ENCODE data around the gene BTRC.

The BTRC gene

DNA sequence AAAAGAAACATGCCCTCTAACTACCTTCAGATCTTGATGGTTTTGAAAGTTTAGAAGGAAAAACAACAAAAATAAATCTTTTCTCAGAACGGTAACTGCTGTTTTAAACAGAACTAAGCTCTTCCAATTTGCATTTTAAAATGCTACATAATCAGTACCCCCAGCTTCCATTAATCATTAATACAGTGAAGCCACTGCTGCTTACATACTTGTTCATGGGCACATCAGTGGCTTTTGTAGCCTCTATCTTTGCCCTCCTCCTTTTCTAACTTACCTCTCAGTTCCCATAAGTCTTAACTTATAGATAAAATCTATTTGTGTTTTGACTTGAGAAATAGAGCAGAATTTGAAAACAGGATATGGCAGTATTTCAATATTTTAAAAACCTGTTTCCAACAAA, 125.0 kb downstream of the BTRC start:
- H3K9me3 ChIP-seq (ENCODE audit: control insufficient read depth in 1 of 2, low read length in 2 of 2) = no peaks in the 10 kb centered on the region

GRCh38 chr10:101481256-101481655, 127.3 kb downstream of the BTRC start:
- Histone ChIP-seq H3K27ac (ENCODE audit: low read depth, low read length) (no peak overlapping the region), H3K36me3 (ENCODE audit: control insufficient read depth in 1 of 2, insufficient read depth in 2 of 2, low read length in 2 of 2) (no peaks in the 10 kb centered on the region), H3K9ac (ENCODE audit: low read depth in 1 of 2, low read length in 2 of 2) (no peak overlapping the region), H3K4me1 (ENCODE audit: control insufficient read depth in 1 of 2, insufficient read depth in 2 of 2, low read length in 2 of 2) (no peaks in the 10 kb centered on the region), H3K9me3 (ENCODE audit: control insufficient read depth in 1 of 2, low read length in 2 of 2) (no peaks in the 10 kb centered on the region), H3K27me3 (ENCODE audit: control insufficient read depth in 1 of 2, insufficient read depth in 2 of 2, low read length in 2 of 2) (no peaks in the 10 kb centered on the region), H3K4me3 (ENCODE audit: low read depth in 1 of 2, low read length in 2 of 2) (no peak overlapping the region)

More for the DNA sequence above, 125.0 kb downstream of the BTRC start:
- Histone ChIP-seq H3K9ac (ENCODE audit: low read depth in 1 of 2, low read length in 2 of 2) (no peak overlapping the region), H3K36me3 (ENCODE audit: control insufficient read depth in 1 of 2, insufficient read depth in 2 of 2, low read length in 2 of 2) (no peaks in the 10 kb centered on the region), H3K27me3 (ENCODE audit: control insufficient read depth in 1 of 2, insufficient read depth in 2 of 2, low read length in 2 of 2) (no peaks in the 10 kb centered on the region), H3K4me1 (ENCODE audit: control insufficient read depth in 1 of 2, insufficient read depth in 2 of 2, low read length in 2 of 2) (no peaks in the 10 kb centered on the region), H3K27ac (ENCODE audit: low read depth, low read length) (no peak overlapping the region), H3K4me3 (ENCODE audit: low read depth in 1 of 2, low read length in 2 of 2) (no peak overlapping the region)

GRCh38 chr10:101482568-101482967, 128.6 kb downstream of the BTRC start:
- Histone ChIP-seq H3K36me3 (ENCODE audit: control insufficient read depth in 1 of 2, insufficient read depth in 2 of 2, low read length in 2 of 2) (no peaks in the 10 kb centered on the region), H3K27ac (ENCODE audit: low read depth, low read length) (no peak overlapping the region), H3K9ac (ENCODE audit: low read depth in 1 of 2, low read length in 2 of 2) (no peak overlapping the region), H3K9me3 (ENCODE audit: control insufficient read depth in 1 of 2, low read length in 2 of 2) (no peaks in the 10 kb centered on the region), H3K27me3 (ENCODE audit: control insufficient read depth in 1 of 2, insufficient read depth in 2 of 2, low read length in 2 of 2) (no peaks in the 10 kb centered on the region), H3K4me1 (ENCODE audit: control insufficient read depth in 1 of 2, insufficient read depth in 2 of 2, low read length in 2 of 2) (no peaks in the 10 kb centered on the region), H3K4me3 (ENCODE audit: low read depth in 1 of 2, low read length in 2 of 2) (no peak overlapping the region)

GRCh38 chr10:101484175-101484745, 130.3 kb downstream of the BTRC start:
- Histone ChIP-seq H3K36me3 (ENCODE audit: control insufficient read depth in 1 of 2, insufficient read depth in 2 of 2, low read length in 2 of 2) (no peaks in the 10 kb centered on the region), H3K27ac (ENCODE audit: low read depth, low read length) (no peak overlapping the region), H3K4me3 (ENCODE audit: low read depth in 1 of 2, low read length in 2 of 2) (no peak overlapping the region), H3K9me3 (ENCODE audit: control insufficient read depth in 1 of 2, low read length in 2 of 2) (no peaks in the 10 kb centered on the region), H3K27me3 (ENCODE audit: control insufficient read depth in 1 of 2, insufficient read depth in 2 of 2, low read length in 2 of 2) (no peaks in the 10 kb centered on the region), H3K9ac (ENCODE audit: low read depth in 1 of 2, low read length in 2 of 2) (no peak overlapping the region), H3K4me1 (ENCODE audit: control insufficient read depth in 1 of 2, insufficient read depth in 2 of 2, low read length in 2 of 2) (no peaks in the 10 kb centered on the region)

GRCh38 chr10:101485207-101485606, 131.2 kb downstream of the BTRC start:
- H3K9me3 ChIP-seq (ENCODE audit: control insufficient read depth in 1 of 2, low read length in 2 of 2) = no peaks in the 10 kb centered on the region
- no peak overlapping the region for H3K9ac ChIP-seq (ENCODE audit: low read depth in 1 of 2, low read length in 2 of 2)
- no peaks in the 10 kb centered on the region for H3K4me1 ChIP-seq (ENCODE audit: control insufficient read depth in 1 of 2, insufficient read depth in 2 of 2, low read length in 2 of 2)
- no peaks in the 10 kb centered on the region for H3K27me3 ChIP-seq (ENCODE audit: control insufficient read depth in 1 of 2, insufficient read depth in 2 of 2, low read length in 2 of 2)
- H3K4me3 ChIP-seq (ENCODE audit: low read depth in 1 of 2, low read length in 2 of 2) = no peak overlapping the region
- H3K27ac ChIP-seq (ENCODE audit: low read depth, low read length) = no peak overlapping the region
- H3K36me3 ChIP-seq (ENCODE audit: control insufficient read depth in 1 of 2, insufficient read depth in 2 of 2, low read length in 2 of 2) = no peaks in the 10 kb centered on the region

GRCh38 chr10:101485681-101486554, 132.0 kb downstream of the BTRC start:
- H3K4me3 ChIP-seq (ENCODE audit: low read depth in 1 of 2, low read length in 2 of 2) = no peak overlapping the region
- H3K27ac ChIP-seq (ENCODE audit: low read depth, low read length) = no peak overlapping the region
- H3K27me3 ChIP-seq (ENCODE audit: control insufficient read depth in 1 of 2, insufficient read depth in 2 of 2, low read length in 2 of 2) = no peaks in the 10 kb centered on the region
- H3K36me3 ChIP-seq (ENCODE audit: control insufficient read depth in 1 of 2, insufficient read depth in 2 of 2, low read length in 2 of 2) = no peaks in the 10 kb centered on the region
- H3K9me3 ChIP-seq (ENCODE audit: control insufficient read depth in 1 of 2, low read length in 2 of 2) = no peaks in the 10 kb centered on the region
- H3K4me1 ChIP-seq (ENCODE audit: control insufficient read depth in 1 of 2, insufficient read depth in 2 of 2, low read length in 2 of 2) = no peaks in the 10 kb centered on the region
- no peak overlapping the region for H3K9ac ChIP-seq (ENCODE audit: low read depth in 1 of 2, low read length in 2 of 2)

GRCh38 chr10:101487399-101487798, 133.4 kb downstream of the BTRC start:
- H3K9ac ChIP-seq (ENCODE audit: low read depth in 1 of 2, low read length in 2 of 2) = no peak overlapping the region
- no peaks in the 10 kb centered on the region for H3K9me3 ChIP-seq (ENCODE audit: control insufficient read depth in 1 of 2, low read length in 2 of 2)
- no peaks in the 10 kb centered on the region for H3K36me3 ChIP-seq (ENCODE audit: control insufficient read depth in 1 of 2, insufficient read depth in 2 of 2, low read length in 2 of 2)
- no peaks in the 10 kb centered on the region for H3K27me3 ChIP-seq (ENCODE audit: control insufficient read depth in 1 of 2, insufficient read depth in 2 of 2, low read length in 2 of 2)
- no peak overlapping the region for H3K27ac ChIP-seq (ENCODE audit: low read depth, low read length)
- H3K4me1 ChIP-seq (ENCODE audit: control insufficient read depth in 1 of 2, insufficient read depth in 2 of 2, low read length in 2 of 2) = no peaks in the 10 kb centered on the region
- no peak overlapping the region for H3K4me3 ChIP-seq (ENCODE audit: low read depth in 1 of 2, low read length in 2 of 2)

GRCh38 chr10:101489355-101489754, 135.4 kb downstream of the BTRC start:
- no peak overlapping the region for H3K9ac ChIP-seq (ENCODE audit: low read depth in 1 of 2, low read length in 2 of 2)
- no peaks in the 10 kb centered on the region for H3K36me3 ChIP-seq (ENCODE audit: control insufficient read depth in 1 of 2, insufficient read depth in 2 of 2, low read length in 2 of 2)
- H3K27ac ChIP-seq (ENCODE audit: low read depth, low read length) = no peak overlapping the region
- H3K9me3 ChIP-seq (ENCODE audit: control insufficient read depth in 1 of 2, low read length in 2 of 2) = no peaks in the 10 kb centered on the region
- H3K27me3 ChIP-seq (ENCODE audit: control insufficient read depth in 1 of 2, insufficient read depth in 2 of 2, low read length in 2 of 2) = no peaks in the 10 kb centered on the region
- no peak overlapping the region for H3K4me3 ChIP-seq (ENCODE audit: low read depth in 1 of 2, low read length in 2 of 2)
- H3K4me1 ChIP-seq (ENCODE audit: control insufficient read depth in 1 of 2, insufficient read depth in 2 of 2, low read length in 2 of 2) = peaks cover 0 to 6% of the 10 kb centered on the region in 2 donors

DNA sequence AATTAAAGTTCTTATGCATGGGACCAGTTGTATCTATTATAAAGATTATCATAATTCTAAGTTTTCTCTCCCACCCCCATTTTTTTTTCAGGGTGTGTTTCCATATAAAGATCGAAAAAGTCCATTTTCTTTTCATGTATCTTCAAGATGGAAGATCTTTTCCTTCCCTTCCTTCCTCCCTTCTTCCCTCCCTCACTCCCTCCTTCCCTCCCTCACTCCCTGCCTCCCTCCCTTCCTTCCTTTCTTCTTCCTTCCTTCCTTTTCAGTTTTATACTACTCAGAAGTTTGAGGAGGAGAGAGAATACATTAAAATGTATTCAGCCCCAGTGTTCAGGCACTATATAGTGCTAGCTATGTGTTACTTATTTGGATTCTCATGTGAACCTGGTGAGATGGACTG, 136.1 kb downstream of the BTRC start:
- H3K9me3 ChIP-seq (ENCODE audit: control insufficient read depth in 1 of 2, low read length in 2 of 2) = no peaks in the 10 kb centered on the region
- peaks cover 0 to 6% of the 10 kb centered on the region in 2 donors for H3K4me1 ChIP-seq (ENCODE audit: control insufficient read depth in 1 of 2, insufficient read depth in 2 of 2, low read length in 2 of 2)
- no peak overlapping the region for H3K4me3 ChIP-seq (ENCODE audit: low read depth in 1 of 2, low read length in 2 of 2)
- no peaks in the 10 kb centered on the region for H3K27me3 ChIP-seq (ENCODE audit: control insufficient read depth in 1 of 2, insufficient read depth in 2 of 2, low read length in 2 of 2)
- H3K36me3 ChIP-seq (ENCODE audit: control insufficient read depth in 1 of 2, insufficient read depth in 2 of 2, low read length in 2 of 2) = no peaks in the 10 kb centered on the region
- no peak overlapping the region for H3K27ac ChIP-seq (ENCODE audit: low read depth, low read length)
- H3K9ac ChIP-seq (ENCODE audit: low read depth in 1 of 2, low read length in 2 of 2) = no peak overlapping the region

DNA sequence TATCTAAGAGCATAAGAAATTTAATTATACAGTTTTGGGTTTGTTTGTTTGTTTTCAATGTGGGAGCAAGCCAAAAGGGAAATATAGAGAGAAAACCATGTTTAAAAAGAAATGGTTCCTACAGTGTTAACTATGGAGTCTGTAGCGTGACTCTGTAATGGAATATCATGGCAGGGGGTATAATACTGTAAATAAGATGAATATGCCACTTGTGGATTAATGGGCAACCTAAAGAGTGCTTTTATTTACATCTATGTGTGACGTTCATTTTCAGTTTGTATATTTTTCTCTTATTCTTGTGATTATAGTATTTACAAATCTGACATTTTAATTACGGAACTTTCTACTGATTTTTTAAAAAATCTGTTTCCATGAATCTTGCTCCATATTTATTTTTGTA, 138.2 kb downstream of the BTRC start:
- H3K27me3 ChIP-seq (ENCODE audit: control insufficient read depth in 1 of 2, insufficient read depth in 2 of 2, low read length in 2 of 2) = no peaks in the 10 kb centered on the region
- H3K4me3 ChIP-seq (ENCODE audit: low read depth in 1 of 2, low read length in 2 of 2) = no peak overlapping the region
- no peaks in the 10 kb centered on the region for H3K36me3 ChIP-seq (ENCODE audit: control insufficient read depth in 1 of 2, insufficient read depth in 2 of 2, low read length in 2 of 2)
- peaks cover 0 to 6% of the 10 kb centered on the region in 2 donors for H3K4me1 ChIP-seq (ENCODE audit: control insufficient read depth in 1 of 2, insufficient read depth in 2 of 2, low read length in 2 of 2)
- no peak overlapping the region for H3K27ac ChIP-seq (ENCODE audit: low read depth, low read length)
- no peak overlapping the region for H3K9ac ChIP-seq (ENCODE audit: low read depth in 1 of 2, low read length in 2 of 2)
- no peaks in the 10 kb centered on the region for H3K9me3 ChIP-seq (ENCODE audit: control insufficient read depth in 1 of 2, low read length in 2 of 2)

Data from duodenal mucosa (tissue), 2 donors.